HFF-Myc (cell line): Measurements from ENCODE around the gene ZDHHC6.
A peak's percentile ranks its signal among the peaks of the same experiment; 100 is the strongest.
"Not testable (repeated sequence)": the region's sequence is repeated elsewhere in the genome, so short reads cannot be mapped to it uniquely, and the experiment has no call there.

Experiments
- DNase-seq: peaks from one replicate; pipeline ENCODE4 v3.0.0-alpha.2; 2011; ENCODE audit warnings: low read depth; ENCODE audit errors: extremely low read depth
- H3K4me3 ChIP-seq: replicated peaks from 2 replicates; pipeline ENCODE4 v1.5.1; 2011; ENCODE audit warnings: low read depth, mild to moderate bottlenecking, control low read depth, low read length
- CTCF ChIP-seq: IDR thresholded peaks from 2 replicates; pipeline ENCODE4 v1.5.1; 2012; ENCODE audit warnings: mild to moderate bottlenecking, low read depth, low read length, control low read depth; ENCODE audit errors: missing control alignments

The ZDHHC6 gene

GRCh38 chr10:112481602-112482001 is 34.9 kb upstream of the ZDHHC6 start:
- no peak overlapping the region for H3K4me3 ChIP-seq
- DNase-seq, result no peak
- TF ChIP-seq CTCF, result no peak

GRCh38 chr10:112475575-112476218 is 29.0 kb upstream of the ZDHHC6 start:
- no peak for DNase-seq
- no peak overlapping the region for H3K4me3 ChIP-seq
- peak; percentile 32 for TF ChIP-seq CTCF

GRCh38 chr10:112471878-112472487 is 25.3 kb upstream of the ZDHHC6 start:
- DNase-seq, result peak; percentile 26
- TF ChIP-seq CTCF, result peak; percentile 42
- H3K4me3 ChIP-seq, result no peak overlapping the region

- DNase-seq, result no peak
- H3K4me3 ChIP-seq, result no peak overlapping the region
- TF ChIP-seq CTCF, result no peak
These were observed 20.9 kb upstream of the ZDHHC6 start for GRCh38 chr10:112467541-112468075.

- H3K4me3 ChIP-seq, result no peak overlapping the region
- DNase-seq, result no peak
- TF ChIP-seq CTCF, result no peak
These were observed 20.1 kb upstream of the ZDHHC6 start for GRCh38 chr10:112466802-112467201.

GRCh38 chr10:112465299-112465883 is 18.7 kb upstream of the ZDHHC6 start:
- no peak for DNase-seq
- no peak for TF ChIP-seq CTCF
- H3K4me3 ChIP-seq, result no peak overlapping the region

- not testable (repeated sequence) for DNase-seq, H3K4me3 ChIP-seq
These were observed 17.4 kb upstream of the ZDHHC6 start for GRCh38 chr10:112464074-112464473.
